Psoas muscle (tissue), 8 donors: ENCODE measurements around the gene POLE4. TPM values are rescaled to one million over a fixed set of nuclear protein-coding genes. Genes with fewer than 3 reads are reported as not detected.

Experiments
- ATAC-seq, 4 donors: fragments of 200-7000 bp; cut with Tn5 transposase; one replicate each; pipeline ENCODE4 v1.9.1; 2020; ENCODE audit warnings: moderate library complexity in 3 of 4, mild to moderate bottlenecking in 2 of 4
- DNase-seq, 2 donors: peaks; one replicate each; pipeline ENCODE4 v3.0.0-alpha.2; 2020
- H3K27ac ChIP-seq: fragments of 200-600 bp; one replicate; pipeline ENCODE4 v1.8.0; 2022
- H3K27me3 ChIP-seq, 3 donors: fragments of 200-600 bp in 1 of 3; one replicate each; pipeline versions ENCODE4 v1.6.1 to v1.8.0; 2013 to 2022; ENCODE audit warnings: low read length in 2 of 3, mild to moderate bottlenecking in 2 of 3, moderate library complexity in 1 of 3; ENCODE audit not compliant: insufficient read depth in 3 of 3
- H3K36me3 ChIP-seq, 2 donors: fragments of 200-600 bp in 1 of 2; one replicate each; pipeline versions ENCODE4 v1.6.1 to v1.8.0; 2013 to 2022; ENCODE audit warnings: low read depth in 1 of 2, mild to moderate bottlenecking in 1 of 2, moderate library complexity in 1 of 2; ENCODE audit not compliant: insufficient read depth in 1 of 2
- H3K4me1 ChIP-seq: fragments of 200-600 bp; one replicate; pipeline ENCODE4 v1.8.0; 2022
- H3K4me3 ChIP-seq: fragments of 200-600 bp; one replicate; pipeline ENCODE4 v1.8.0; 2022; ENCODE audit warnings: mild to moderate bottlenecking
- H3K9me3 ChIP-seq: fragments of 200-600 bp; one replicate; pipeline ENCODE4 v1.8.0; 2022
- WGBS, 3 donors: extraction: QIAGEN DNeasy Blood & Tissue Kit; methylation state at CpG; one replicate each; pipeline versions ENCODE4 v1.1.6 to v1.1.7; 2013; 5-methylcytosine and 5-hydroxymethylcytosine counted together
- intact Hi-C, 2 donors: fragments of 100-400 bp; cut with DNase I; formaldehyde crosslinking; loops; one replicate each; pipeline versions ENCODE4 v1.11.0 to v1.14.2; 2022
- polyA plus RNA-seq, 3 donors: library from polyadenylated mRNA; stranded (reverse); fragments of 200-250 nt; gene quantifications; one replicate each; pipeline ENCODE4 v1.2.3, GENCODE V29; 2013
- total RNA-seq, 4 donors: library from RNA; stranded (reverse); fragmentation: NEBNext Ultra II Directional in 2 of 4; extraction: Animal tissue kit (Norgen Biotek cat#: 25700) in 2 of 4; gene quantifications; one replicate each; pipeline versions ENCODE4 v1.2.1 to v1.2.4, GENCODE V29; 2021 to 2023
- TF ChIP-seq, protein P1 (sequence below): fragments of 200-600 bp; IDR thresholded peaks from one replicate; pipeline ENCODE4 v1.8.0; 2022; ENCODE audit warnings: antibody characterized with exemption
- donor health status: healthy with polysubstance abuse.
- donor health status: DM: no; HTN: no; CAD: no; lungs with moderate emphysema.
- donor health status: Bipolar disorder and iron deficiency.
- donor health status: healthy.
- donor health status: DM: yes; HTN: yes; CAD: no.
- donor health status: DM: no; HTN: no; CAD: no.
- donor health status: DM: no; HTN: no; CAD: no.
- donor health status: DM: yes; HTN: yes; CAD: no.

The POLE4 gene
- total and polyA plus RNA-seq, 7 donors, result 53.4 to 106 (median 77.7) TPM

- WGBS, 3 donors, result 74 to 87% (median 77%) methylated on average over 5 of the region's 5 CpGs
- no peaks in the 10 kb centered on the region for H3K4me1 ChIP-seq
- H3K9me3 ChIP-seq, result no peaks in the 10 kb centered on the region
- H3K36me3 ChIP-seq, result no peaks in the 10 kb centered on the region
- TF ChIP-seq, protein P1, sequence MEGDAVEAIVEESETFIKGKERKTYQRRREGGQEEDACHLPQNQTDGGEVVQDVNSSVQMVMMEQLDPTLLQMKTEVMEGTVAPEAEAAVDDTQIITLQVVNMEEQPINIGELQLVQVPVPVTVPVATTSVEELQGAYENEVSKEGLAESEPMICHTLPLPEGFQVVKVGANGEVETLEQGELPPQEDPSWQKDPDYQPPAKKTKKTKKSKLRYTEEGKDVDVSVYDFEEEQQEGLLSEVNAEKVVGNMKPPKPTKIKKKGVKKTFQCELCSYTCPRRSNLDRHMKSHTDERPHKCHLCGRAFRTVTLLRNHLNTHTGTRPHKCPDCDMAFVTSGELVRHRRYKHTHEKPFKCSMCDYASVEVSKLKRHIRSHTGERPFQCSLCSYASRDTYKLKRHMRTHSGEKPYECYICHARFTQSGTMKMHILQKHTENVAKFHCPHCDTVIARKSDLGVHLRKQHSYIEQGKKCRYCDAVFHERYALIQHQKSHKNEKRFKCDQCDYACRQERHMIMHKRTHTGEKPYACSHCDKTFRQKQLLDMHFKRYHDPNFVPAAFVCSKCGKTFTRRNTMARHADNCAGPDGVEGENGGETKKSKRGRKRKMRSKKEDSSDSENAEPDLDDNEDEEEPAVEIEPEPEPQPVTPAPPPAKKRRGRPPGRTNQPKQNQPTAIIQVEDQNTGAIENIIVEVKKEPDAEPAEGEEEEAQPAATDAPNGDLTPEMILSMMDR, result no peak
- no peak for DNase-seq
- no peaks in the 10 kb centered on the region for H3K27me3 ChIP-seq
- H3K4me3 ChIP-seq, result no peak overlapping the region
- intact Hi-C loops, result no loop called here
- no peak overlapping the region for H3K27ac ChIP-seq
- no peak for ATAC-seq
These were observed 30.8 kb upstream of the POLE4 start for GRCh38 chr2:74927621-74928020.

DNA sequence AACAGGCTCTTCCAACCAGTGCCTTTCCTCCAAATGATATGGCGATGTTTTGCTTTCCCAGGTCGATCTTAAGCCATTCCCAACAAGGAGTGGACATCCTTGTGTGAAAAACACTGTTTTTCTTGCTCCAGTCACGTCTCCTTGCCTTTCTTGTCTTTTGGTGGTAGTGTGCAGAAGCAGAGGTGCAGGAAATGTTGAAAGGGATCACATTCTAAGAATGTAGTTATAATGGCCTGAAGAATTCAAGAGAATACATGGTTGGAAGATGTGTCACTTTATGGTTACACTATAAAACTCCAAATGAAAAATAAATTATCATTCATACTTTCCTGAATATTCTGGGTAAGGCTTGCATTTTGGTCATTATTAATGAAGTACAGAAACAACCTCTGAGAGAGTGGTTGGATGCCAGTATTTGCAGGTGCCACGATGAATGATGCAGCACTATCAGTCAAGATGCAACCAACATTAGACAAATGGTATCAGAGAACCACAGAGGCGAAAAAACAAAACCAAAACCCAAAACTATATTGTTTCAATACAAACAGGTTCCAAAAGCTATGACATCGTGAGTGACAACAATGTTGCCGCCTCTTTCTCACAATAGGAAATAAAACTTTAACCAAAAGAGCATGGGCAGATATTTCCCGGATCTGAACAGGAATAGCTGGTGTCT, 27.5 kb upstream of the POLE4 start:
- Histone ChIP-seq H3K27ac (no peak overlapping the region), H3K36me3 (no peaks in the 10 kb centered on the region), H3K9me3 (no peaks in the 10 kb centered on the region), H3K4me3 (no peak overlapping the region), H3K27me3 (no peaks in the 10 kb centered on the region), H3K4me1 (no peaks in the 10 kb centered on the region)
- TF ChIP-seq, protein P1, result no peak
- intact Hi-C loops, result no loop called here
- ATAC-seq (no peak), DNase-seq (no peak)
- 84 to 97% (median 90%) methylated on average over 8 of the region's 8 CpGs for WGBS, 3 donors

- WGBS, 3 donors, result 64 to 93% (median 91%) methylated on average over 2 of the region's 2 CpGs
- no peak overlapping the region for H3K27ac ChIP-seq
- H3K9me3 ChIP-seq, result no peaks in the 10 kb centered on the region
- no peaks in the 10 kb centered on the region for H3K36me3 ChIP-seq
- no peaks in the 10 kb centered on the region for H3K4me1 ChIP-seq
- no peak overlapping the region for H3K4me3 ChIP-seq
- TF ChIP-seq, protein P1, result no peak
- no peaks in the 10 kb centered on the region for H3K27me3 ChIP-seq
- ATAC-seq, result no peak
- DNase-seq, result no peak
- intact Hi-C loops, result no loop called here
These were observed 26.5 kb upstream of the POLE4 start for GRCh38 chr2:74931940-74932339.

DNA sequence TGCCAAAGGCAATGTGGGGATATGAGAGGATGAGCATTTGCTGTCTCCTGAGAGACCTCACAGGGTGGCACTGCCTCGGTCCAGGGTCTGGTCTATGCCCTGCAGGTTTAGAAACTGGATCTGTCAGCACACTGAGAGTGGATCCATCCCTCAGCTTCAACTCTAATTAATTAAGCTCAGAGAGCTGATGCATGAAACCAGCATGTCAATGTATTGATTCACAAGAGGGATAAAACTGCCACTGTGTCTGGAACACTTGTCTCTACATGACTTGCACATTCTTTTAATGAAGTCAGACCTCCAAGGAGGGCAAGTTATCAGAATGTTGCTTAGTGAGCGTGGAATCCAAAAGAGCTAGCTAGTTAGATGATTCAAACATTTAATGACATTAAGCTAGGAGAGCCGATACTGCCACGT, 22.5 kb upstream of the POLE4 start:
- no peaks in the 10 kb centered on the region for H3K36me3 ChIP-seq
- 85 to 94% (median 86%) methylated on average over 4 of the region's 4 CpGs for WGBS, 3 donors

More for the DNA sequence above, 22.5 kb upstream of the POLE4 start:
- TF ChIP-seq, protein P1, result no peak
- Histone ChIP-seq H3K27me3 (no peaks in the 10 kb centered on the region), H3K4me1 (no peaks in the 10 kb centered on the region), H3K27ac (no peak overlapping the region), H3K9me3 (no peaks in the 10 kb centered on the region), H3K4me3 (no peak overlapping the region)
- intact Hi-C loops, result no loop called here
- ATAC-seq (no peak), DNase-seq (no peak)
